Measurements from ENCODE around the gene CYYR1.

CYYR1 gene

DNA sequence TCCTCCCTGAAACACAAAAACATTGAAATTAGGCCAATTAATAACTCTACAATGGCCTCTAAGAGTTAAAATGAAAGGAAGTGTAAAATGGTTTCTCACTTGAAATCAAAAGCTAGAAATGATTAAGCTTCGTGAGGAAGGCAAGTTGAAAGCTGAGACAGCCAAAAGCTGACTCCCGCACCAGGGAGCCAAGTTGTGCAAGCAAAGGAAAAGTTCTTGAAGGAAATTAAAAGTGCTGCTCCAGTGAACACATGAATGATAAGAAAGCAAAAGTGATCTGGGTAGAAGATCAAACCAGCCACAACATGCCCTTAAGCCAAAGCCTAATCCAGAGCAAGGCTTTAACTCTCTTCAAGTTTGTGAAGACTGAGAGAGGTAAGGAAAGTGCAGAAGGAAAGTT, 22.8 kb downstream of the CYYR1 start:
- no peak for DNase-seq

DNA sequence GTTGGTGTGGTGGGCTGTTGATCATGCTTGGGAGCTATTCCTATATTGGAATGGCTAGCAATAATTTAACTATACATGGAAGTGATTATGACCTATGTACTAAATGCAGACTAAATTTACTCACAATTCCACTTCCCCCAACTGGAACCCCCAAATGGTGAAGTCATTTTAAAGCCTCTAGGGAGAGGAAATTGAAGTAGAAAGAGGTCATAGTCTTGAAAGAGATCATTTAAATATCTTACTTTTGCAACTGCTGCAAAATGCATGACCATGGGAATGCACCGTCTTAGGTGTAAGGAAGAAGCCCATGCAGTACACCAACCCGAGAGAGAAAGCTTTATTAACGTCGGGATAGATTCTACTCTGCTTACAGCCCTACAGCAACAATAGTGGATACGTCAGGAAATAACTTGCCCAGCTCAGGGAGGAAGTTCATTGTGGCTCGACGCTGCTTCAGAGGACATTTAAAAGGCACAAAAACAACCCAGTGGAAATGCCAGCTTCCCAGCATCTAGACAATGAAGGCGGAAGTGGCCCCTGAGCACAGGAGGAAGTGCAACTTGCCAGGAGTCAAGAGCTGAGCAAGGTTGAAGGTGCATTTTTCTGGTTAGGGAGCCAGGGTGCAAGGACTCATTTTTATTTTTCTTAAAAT, 26.5 kb downstream of the CYYR1 start:
- DNase-seq = no peak

DNA sequence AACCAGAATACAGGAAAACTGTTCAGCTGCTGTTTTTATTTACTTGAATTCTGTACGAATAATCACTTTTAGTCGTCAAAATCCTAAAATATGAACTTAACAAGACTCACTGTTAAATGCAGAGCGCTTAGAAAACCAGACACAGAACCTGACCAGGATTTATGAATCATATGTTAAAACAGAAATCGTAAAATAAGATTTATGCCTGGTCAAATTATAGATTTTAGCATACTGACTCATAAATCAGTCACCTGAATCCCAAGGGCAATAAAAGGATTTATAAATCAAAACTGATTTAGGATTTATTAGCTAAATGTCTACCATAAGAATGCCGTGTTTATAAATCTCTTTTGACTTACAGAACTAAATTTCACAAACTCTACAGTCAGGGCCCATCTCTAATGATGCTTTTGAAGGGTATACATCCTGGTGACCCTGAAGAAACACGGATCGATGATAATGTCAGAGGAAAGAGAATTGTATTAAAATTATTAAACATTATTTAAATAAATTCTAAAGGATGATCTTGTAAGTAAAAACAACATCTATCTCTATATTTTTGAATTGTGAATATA, 28.8 kb downstream of the CYYR1 start:
- no peak for DNase-seq

DNA sequence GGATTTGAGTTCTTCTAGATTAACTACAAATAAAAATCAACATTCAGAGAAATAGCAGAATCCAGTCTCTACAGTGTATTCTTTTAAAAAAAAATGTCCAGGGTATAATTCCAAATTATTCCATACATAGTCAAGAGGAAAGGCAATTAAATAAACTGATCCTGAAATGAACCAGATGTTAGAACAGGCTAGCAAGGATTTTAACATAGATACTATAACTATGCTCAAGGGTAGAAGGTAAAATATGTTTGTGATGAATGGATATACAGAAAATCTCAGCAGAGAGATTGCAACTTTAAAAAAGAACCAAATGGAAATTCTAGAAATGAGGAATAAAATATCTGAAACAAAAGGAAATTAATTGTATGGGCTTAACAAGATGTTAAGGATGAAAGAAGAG, 32.4 kb downstream of the CYYR1 start:
- DNase-seq = no peak

DNA sequence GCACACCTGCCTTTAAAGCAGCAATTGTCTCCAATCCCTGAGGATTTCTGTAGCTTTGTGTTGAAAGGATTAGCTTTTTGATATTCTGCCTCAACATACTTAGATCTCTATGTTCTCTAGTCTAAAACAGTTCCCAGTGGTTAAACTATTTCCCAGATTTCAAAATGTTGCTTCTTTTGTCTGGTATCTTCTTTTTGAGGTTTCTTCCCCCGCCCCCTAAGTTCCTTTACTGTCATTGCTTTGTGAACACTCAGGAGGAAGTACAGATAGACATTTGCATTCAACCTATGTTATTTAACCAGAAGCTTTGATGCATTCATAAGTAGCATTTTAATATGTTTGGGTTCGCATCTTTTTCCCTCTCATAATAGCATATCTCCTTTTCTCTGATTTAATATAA, 33.5 kb downstream of the CYYR1 start:
- no peak for DNase-seq

DNA sequence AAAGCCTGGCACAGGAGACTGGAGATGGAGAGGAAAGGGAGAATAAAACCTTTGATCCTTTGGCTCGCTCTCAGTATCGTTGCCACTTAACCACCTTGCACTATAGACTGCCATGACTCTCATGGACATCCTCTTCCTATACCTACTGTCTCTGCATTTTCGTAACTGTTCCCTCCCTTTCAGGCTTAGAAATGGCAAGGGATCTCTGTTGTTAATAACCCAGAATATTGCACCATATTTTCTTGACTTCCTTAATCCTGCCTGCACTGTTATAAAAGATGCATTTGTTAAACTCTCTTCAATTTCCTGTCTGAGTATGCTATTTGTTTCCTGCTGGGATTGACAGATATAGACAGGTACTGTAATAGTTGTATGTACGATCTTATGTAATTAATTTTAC, 38.6 kb downstream of the CYYR1 start:
- DNase-seq = no peak

DNA sequence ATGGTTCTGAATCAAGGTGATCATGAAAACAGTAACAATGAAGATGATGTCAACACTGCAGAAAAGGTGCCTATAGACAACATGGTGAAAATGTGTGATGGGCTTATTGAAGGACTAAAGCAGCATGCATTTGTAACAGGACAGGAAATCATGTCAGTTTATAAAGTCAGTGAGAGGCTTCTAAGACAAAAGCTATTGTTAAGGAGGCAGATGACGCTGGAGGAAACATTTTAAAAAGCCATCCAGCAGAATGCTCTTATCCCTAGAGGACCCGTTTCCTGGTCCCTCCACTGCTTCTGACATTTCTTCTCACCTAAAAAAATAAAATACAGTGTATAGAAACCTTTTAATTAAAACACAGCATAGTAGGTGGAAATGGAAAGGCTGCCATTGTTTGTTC, 40.9 kb downstream of the CYYR1 start:
- DNase-seq = no peak

DNA sequence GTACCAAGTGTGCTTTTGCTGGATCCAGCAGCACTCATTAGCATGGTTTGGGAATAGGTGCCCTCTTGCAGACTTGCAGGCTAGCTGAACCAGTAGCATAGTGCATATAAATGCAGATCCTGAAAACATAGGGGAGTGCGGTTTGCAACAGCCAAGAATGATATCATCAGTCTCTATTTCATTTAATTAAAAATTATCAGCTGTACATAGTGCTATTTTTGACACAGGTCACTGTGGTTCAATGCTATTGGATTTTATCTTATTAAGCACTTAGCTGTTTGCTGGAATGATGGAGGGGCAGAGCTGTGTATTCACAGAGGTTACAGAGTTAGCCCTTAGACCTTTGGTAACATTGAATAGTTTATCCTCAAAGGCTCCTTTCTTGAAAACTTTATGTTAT, 43.6 kb downstream of the CYYR1 start:
- DNase-seq = no peak

DNA sequence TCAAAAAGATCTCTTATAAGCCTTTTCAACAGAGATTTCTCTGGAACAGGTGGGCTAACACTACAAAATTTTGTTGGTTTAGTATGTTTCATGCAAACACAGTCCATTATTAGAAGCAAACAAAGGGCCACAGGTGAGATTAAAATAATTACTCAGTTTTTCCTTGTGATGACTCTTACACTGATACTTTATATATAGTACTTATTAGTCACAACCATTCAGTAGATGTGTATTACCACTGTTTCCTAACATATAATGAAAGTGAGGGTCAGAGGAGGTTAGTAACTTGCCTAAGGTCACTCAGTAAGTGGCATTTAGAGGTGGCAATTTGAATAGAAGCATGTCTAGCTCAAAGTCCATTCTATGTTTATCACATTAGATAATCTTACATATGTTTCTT, 44.2 kb downstream of the CYYR1 start:
- no peak for DNase-seq

DNA sequence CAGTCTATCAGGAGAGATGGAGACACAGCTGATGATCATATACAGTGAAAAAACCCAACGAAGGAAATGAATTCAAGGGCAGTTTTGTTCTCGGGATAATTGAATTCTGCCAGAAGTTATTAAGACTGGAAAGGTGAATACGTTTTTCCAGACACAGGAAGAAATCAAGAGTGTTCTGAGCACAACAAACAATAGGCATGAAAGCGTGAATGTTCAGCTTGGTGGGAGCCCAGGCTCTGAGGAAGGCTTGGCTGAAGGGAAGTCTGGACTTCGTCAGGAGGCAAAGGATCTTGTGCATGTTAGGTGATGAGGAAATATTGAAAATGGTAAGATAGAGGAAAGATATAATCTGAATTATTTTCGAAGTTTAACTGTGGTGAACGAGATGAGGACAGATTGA, 50.4 kb downstream of the CYYR1 start:
- no peak for DNase-seq

DNA sequence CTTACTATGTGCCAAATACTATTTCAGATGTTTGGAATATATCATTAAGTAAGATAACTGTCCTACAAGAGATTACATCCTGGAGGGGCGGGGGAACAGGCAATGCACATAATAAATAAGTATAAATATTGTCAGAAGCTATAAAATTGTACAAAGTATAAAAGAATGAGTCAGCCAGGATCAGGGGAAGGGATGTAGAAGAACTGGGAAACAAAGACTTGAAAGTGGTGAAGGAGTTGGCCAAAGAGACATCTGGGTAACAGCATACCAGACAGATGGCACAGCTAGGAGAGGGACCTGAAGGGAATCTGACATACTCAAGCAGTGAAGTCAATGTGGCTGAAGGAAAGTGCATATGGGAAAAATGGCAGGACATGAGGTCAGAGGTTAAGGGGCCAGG, 53.9 kb downstream of the CYYR1 start:
- DNase-seq = peak; percentile 16

DNA sequence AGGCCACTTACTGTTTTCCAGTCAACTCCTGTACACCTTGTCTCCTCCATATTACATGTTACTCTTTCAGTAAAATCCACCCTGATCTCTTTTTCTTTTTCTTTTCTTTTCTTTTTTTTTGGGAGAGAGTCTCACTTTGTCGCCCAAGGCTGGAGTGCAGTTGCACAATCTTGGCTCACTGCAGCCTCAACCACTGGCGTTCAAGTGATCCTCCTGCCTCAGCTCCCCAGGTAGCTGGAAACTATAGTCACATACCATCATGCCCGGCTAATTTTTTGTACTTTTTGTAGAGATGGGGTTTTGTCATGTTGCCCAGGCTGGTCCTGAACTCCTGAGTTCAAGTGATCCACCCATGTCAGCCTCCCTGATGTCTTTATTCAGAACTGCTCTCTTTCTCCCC, 57.8 kb downstream of the CYYR1 start:
- DNase-seq = no peak

DNA sequence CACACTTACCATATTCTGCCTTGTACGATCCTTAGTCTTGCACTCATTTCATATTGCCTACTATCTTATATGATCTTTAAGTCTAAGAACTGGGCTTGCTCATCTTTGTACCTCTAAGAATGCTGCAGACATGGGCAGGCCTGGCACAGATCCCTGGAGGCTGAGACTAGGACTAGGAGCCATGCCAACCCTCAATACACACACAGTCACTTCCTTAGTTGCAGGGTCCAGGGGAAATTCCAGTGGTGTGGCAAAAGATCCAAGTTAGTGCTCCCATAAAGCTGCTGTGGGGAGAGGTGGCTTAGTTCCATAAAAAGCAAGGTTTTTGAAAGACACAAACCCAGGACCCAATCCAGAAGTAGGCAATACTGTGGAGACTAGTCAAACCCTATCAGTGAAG, 59.9 kb downstream of the CYYR1 start:
- no peak for DNase-seq

DNA sequence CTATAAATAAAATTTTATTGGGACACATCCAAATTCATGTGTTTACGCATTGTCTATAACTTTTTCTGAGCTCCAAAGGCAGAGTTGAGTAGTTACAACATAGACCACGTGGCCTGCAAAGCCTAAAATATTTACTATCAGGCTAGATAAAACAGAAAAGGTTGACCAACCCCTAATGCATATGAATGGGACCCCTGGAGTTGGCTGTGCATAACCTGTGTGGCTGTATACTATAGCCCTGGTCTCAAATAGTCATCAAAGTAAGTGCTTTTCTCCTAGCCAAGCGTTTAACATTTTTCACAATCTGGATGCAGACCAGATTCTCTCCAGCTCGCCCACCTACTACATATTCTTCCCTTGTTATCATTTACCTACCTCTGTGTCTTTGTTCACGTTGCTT, 60.4 kb downstream of the CYYR1 start:
- DNase-seq = no peak

DNA sequence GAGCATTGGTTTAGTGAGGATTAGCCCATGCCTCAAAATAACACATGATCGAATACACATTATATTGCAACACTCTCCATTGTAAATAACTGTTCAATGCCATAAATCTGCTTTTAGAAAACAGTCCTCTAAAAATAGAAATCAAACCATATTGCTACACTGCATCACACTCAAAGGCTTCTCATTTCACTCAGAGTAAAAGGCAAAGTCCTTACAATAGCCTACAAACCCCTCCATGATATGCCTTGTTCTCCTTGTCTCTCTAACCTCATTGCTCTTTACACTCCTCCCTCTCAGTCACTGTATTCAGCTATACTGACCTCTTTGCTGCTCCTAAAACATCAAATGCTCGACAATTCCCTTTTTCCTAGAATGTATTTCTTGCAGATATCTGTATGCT, 64.2 kb downstream of the CYYR1 start:
- no peak for DNase-seq

DNA sequence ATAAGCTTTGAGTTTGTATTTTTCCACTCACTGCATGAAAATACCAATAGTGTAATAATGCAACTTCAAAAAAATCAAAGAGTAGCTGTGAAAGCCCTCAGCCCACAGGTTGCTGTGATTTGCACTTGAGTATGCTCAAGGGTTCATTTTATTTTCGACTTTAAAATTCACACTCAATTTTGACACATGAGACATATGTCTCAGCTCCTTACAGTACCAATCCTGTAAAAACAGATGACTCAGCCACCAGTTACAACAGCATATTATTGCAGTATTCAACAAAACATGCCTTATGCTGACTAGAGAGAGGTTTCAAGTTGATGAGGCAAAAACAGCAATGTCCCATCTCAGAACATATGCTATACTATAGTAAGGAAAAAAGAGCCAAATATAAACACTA, 66.1 kb downstream of the CYYR1 start:
- DNase-seq = peak; percentile 29

DNA sequence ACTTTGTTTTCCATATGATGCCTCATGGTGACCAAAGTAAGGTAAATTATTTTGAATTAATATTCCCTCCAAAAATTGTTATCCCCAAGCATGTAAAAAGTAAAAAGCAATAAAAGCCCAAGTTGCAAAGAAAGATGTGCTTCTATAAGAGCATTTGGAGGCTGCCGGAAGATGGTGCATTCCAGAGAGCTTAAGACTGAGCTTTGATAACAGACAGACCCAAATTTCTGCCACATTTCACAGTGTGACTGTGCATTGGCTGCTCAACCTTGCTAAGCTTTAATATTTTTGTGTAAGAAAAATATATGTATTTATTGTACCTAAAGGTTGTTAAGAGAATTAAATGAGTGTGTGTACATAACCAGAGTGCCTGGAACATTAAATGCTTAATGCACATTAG, 67.9 kb downstream of the CYYR1 start:
- DNase-seq = no peak

DNA sequence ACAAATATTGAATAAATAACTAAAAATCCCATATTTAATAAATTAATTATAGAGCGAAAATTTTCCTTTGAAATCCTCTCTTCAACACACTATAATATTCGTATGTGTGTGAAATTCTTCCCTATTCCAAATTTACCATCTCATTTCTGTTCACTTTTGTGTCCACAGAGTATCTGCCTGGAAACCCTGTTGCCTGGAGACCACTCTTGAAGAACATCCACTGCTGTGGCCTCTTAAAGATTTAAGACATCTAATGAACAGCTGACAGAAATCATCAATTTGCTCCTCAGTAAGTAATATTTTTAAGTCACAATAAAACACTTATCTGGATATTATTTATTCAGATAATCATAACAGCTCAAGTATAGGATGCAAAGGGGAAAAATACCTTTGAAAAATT, 69.7 kb downstream of the CYYR1 start:
- no peak for DNase-seq

DNA sequence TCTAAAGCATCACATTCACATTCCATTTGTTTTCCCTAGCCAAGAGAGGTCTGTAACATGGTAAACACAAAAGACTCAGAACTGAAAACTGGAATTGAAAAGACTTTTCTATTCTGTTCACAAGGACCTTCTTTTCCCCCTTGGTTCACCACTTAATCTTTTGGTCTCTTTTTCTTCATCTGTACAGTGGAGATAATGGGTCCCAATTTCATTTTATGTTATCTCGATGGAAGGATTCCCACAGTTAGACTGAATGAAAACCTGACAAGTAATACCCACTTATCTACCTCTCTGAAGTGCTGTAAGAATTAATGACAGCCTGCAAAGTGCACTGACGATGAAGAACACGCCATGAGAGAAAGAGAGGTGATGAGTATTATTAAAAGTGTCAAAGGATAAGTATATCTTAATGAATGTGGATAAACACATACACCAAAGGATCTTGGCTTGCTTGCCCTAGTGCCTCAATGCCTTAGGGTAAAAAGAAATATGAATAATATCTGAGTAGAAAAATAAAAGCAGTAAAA, 71.5 kb downstream of the CYYR1 start:
- peak; percentile 25 for DNase-seq

DNA sequence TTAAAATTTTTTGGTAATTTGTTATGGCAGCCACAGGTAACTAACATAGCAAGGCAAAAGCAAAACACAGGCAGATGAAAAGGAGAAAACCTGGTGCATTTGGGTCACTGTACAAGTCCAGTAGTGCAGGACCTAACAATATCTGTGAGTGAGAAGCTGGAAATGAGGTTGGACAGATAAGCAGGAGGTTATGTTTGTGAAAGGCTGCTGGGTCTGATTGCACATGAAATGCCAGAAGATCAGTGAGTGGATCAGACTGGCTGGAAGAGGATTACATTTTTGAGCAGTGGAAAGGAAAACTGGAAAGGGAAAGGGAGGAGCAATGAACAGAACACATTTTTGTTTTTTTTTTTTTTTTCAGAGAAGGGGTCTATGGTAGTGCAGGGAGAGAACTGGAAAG, 73.6 kb downstream of the CYYR1 start:
- no peak for DNase-seq

DNA sequence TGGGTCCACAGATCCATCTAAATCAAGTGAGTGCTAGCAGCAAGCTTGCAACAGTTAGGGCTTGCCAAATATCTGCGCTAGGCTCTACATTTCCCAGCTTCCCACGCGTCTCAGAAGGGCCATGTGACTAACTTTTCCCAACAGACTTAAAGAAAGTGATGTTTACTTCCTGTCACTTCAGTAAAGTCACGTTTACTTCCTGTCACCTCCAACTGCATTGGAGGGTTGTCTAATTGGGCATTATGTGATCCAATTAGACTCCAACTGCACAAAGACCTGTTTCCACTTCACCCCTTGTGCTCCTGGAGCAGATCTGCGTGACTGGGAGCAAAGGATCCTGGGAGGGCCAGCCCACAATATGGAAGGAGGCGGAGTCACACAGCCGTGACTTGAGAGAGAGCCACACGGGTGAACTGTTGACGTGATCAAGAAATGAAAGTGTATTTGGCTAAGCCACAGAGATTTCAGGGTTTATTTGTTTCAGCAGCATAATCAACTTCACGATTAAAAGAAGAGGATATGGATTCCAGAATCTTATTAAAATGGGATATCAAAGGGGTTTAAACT, 77.7 kb downstream of the CYYR1 start:
- DNase-seq = no peak

DNA sequence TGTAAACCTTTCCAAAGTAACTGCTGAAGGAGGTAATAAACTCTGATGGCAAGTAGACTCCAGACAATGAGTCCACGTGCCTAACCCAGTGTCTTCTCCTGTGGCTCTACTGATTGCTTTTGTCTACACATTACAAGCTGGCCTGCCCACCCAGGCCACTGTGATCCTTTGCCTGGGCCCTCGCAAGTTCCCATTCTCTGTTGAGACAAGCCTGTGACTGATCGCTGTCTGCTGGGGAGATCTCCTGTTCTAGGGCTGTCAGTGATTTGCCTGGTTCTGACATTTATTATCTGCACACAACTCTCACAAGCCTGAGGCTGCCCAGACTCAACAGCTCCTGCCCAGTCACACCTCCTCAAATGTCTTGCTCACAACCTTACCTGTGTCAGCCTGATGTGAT, 81.4 kb downstream of the CYYR1 start:
- no peak for DNase-seq

DNA sequence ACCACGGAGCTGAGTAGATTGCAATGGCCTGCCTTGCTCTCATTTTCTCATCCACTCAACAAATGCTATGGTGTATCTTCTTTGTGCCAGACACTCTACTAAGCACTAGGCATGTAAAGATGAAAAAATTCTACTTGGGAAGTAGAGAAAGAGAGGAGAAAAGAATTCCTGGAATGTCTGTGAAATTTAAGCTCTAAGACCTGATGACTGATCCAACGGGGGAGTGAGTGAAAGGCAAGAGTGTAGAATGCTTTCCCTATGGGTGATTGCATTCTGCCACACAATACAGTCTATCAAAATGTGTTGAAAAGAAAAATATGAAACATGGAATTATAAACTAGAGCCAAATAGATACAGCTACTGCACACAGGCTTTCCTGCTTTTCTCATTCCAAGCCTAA, 82.3 kb downstream of the CYYR1 start:
- no peak for DNase-seq

DNA sequence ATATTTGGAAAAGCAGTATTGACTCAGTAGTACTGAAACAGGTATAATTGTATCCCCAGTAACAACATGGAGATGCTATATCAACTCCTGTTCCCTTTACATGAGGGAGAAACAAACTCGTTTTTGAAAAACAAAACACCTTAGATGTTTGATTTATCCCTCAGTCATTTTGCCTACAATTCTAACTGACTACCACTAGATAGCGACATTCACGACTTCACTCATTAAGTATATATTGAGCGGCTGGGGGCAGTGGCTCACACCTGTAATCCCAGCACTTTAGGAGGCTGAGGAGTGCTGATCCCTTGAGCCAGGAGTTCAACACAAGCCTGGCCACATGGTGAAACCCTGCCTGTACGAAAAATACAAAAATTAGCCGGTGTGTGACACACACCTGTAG, 83.3 kb downstream of the CYYR1 start:
- DNase-seq = no peak

DNA sequence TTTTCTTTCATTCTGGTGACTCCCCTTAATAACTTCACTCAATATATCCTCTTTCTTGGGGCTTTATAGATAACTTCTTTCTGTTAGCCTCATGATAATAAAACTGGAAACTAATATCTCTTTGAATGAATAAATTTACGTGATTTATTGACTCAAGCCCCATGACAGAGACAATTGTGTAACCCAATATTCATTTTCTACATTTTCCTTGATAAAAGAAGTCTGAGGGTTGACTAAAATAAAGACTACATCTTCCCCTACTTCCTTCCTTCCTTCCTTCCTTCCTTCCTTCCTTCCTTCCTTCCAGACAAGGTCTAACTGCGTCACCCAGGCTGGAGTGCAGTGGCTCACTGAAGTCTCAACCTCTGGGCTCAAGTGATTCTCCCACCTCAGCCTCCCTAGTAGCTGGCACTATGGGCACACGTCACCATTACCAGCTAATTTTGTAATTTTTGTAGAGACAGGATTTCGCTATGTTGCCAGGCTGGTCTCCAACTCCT, 85.1 kb downstream of the CYYR1 start:
- DNase-seq = no peak

Data from NCI-H524 treated with DMSO at 0.1 percent for 48 hours (cell line).